Spleen (tissue), 11 donors: Measurements from ENCODE around the gene EMC9. TPM values are rescaled to one million over a fixed set of nuclear protein-coding genes. Genes with fewer than 3 reads are reported as not detected.

Source experiments
- DNase-seq: peaks from one replicate; pipeline ENCODE4 v3.0.0-alpha.2; 2020
- H3K27ac ChIP-seq, 8 donors: fragments of 200-600 bp; sonication (generic) in 7 of 8; 1 replicate in 4 of 8; 2 replicates in 4 of 8; pipeline versions ENCODE4 v1.5.0 to v1.8.0; 2016 to 2021; ENCODE audit warnings: inconsistent platforms in 4 of 8, mild to moderate bottlenecking in 4 of 8, moderate library complexity in 1 of 8
- H3K27me3 ChIP-seq, 7 donors: fragments of 200-600 bp; sonication (generic) in 6 of 7; replicated peaks in 1 of 7; 1 replicate in 4 of 7; 2 replicates in 3 of 7; pipeline versions ENCODE4 v1.5.0 to v1.8.0; 2016 to 2021; ENCODE audit warnings: inconsistent platforms in 3 of 7, mild to moderate bottlenecking in 1 of 7
- H3K36me3 ChIP-seq, 6 donors: fragments of 200-600 bp; sonication (generic) in 5 of 6; 1 replicate in 4 of 6; 2 replicates in 2 of 6; pipeline versions ENCODE4 v1.5.0 to v1.8.0; 2016 to 2021; ENCODE audit warnings: inconsistent platforms in 2 of 6
- H3K4me1 ChIP-seq, 6 donors: fragments of 200-600 bp; sonication (generic) in 5 of 6; 1 replicate in 3 of 6; 2 replicates in 3 of 6; pipeline versions ENCODE4 v1.5.0 to v1.8.0; 2016 to 2021; ENCODE audit warnings: inconsistent platforms in 3 of 6
- H3K4me3 ChIP-seq, 8 donors: fragments of 200-600 bp; sonication (generic) in 7 of 8; 1 replicate in 4 of 8; 2 replicates in 4 of 8; pipeline versions ENCODE4 v1.5.0 to v1.8.0; 2016 to 2021; ENCODE audit warnings: inconsistent platforms in 4 of 8, mild to moderate bottlenecking in 4 of 8, moderate library complexity in 2 of 8
- H3K9me3 ChIP-seq, 8 donors: fragments of 200-600 bp; sonication (generic) in 7 of 8; 1 replicate in 4 of 8; 2 replicates in 4 of 8; pipeline versions ENCODE4 v1.5.0 to v1.8.0; 2016 to 2021; ENCODE audit warnings: inconsistent platforms in 4 of 8
- POLR2A ChIP-seq, 3 donors: fragments of 450-650 bp; IDR thresholded peaks; one replicate each; pipeline ENCODE4 v1.5.1; 2017; ENCODE audit warnings: antibody characterized with exemption in 3 of 3, mild to moderate bottlenecking in 1 of 3
- POLR2AphosphoS5 ChIP-seq, 3 donors: sonication (generic); formaldehyde crosslinking; IDR thresholded peaks; one replicate each; pipeline ENCODE4 v1.5.1; 2017; ENCODE audit warnings: antibody characterized with exemption in 3 of 3
- WGBS, 5 donors: extraction: QIAGEN DNeasy Blood & Tissue Kit in 3 of 5; methylation state at CpG; one replicate each; pipeline versions ENCODE4 v1.1.5 to v1.1.7; 2013 to 2018; 5-methylcytosine and 5-hydroxymethylcytosine counted together
- intact Hi-C: fragments of 100-400 bp; cut with DNase I; formaldehyde crosslinking; loops from one replicate; pipeline ENCODE4 v1.15.0; 2023; ENCODE audit warnings: low total_unique reads
- polyA plus RNA-seq, 3 donors: library from polyadenylated mRNA; stranded (reverse); fragments of 200-250 nt; gene quantifications; one replicate each; pipeline ENCODE4 v1.2.1, GENCODE V29; 2013
- total RNA-seq, 7 donors: library from RNA; depleted of rRNA in 3 of 7; stranded (reverse); fragments of >200 nt in 3 of 7; fragmentation: NEBNext Ultra II Directional in 4 of 7; extraction: Animal tissue kit (Norgen Biotek cat#: 25700) in 4 of 7; gene quantifications; one replicate each; pipeline versions ENCODE4 v1.1.0 to v1.2.1, GENCODE V29; 2016 to 2021
- TF ChIP-seq, protein P1 (sequence below), 11 experiments: fragments of 200-600 bp in 7 of 11; fragments of 450-650 bp in 4 of 11; sonication (generic) in 4 of 11; IDR thresholded peaks in 8 of 11; conservative IDR thresholded peaks in 3 of 11; 1 replicate in 7 of 11; 2 replicates in 4 of 11; pipeline versions ENCODE4 v1.4.0 to v1.8.0; 2016 to 2021; ENCODE audit warnings: antibody characterized with exemption in 11 of 11, inconsistent platforms in 4 of 11, mild to moderate bottlenecking in 1 of 11
- donor health status: healthy with polysubstance abuse.
- donor health status: DM: no; HTN: no; CAD: no; lungs with moderate emphysema.
- donor health status: DM: no; HTN: no; CAD: no.
- donor health status: Bipolar disorder and iron deficiency.
- donor health status: healthy.
- donor health status: DM: no; HTN: no; CAD: no.
- donor health status: DM: yes; HTN: yes; CAD: no.

EMC9 gene
- total and polyA plus RNA-seq, 10 donors: 17.7 to 50.6 (median 22.3) TPM

DNA sequence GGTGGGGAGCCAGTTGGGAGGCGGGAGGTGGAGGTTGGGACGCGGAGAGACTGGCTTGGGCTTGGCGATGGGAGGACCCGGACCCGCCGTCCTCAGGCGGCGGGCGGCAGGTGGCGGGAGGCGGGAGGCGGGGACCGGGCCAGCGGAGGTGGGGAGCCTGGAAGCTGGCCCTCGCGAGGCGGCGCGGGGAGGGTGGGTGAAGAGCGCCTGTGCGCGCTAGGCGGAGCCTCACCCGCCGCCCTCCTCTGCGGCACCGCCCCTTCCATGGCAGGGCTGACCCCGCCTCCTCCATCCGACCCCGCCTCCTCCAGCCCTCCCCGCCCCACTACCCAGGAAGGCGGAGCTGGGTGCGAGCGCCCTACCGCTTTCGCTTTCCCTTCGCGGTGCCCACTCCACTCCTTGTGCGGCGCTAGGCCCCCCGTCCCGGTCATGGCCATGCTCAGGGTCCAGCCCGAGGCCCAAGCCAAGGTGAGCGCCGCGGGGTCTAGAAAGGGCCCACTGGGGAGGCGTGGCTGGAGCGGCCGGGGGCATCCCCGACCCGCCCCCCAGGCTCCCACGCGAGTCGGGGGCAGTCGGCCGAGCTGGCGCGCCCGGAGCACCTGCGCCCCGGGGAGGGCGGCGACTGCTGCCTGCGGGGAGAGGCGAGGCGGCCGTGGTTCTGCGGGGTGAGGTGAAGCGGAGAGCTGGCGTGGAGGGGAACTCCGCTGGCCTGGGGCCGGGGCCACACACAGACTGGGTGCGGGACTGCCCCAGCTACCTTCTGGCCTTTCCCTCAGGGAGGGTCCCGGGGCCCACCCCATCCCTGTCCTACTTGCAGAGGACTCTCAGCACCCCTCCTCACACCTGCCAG, 5.3 kb downstream of the EMC9 start, which contains the start of gene PSME1:
Gene PSME1 (plus strand): TSS at position 361 of the 850 bp plus-strand sequence. CDS start 69 bp downstream, at position 430.
- no peaks in the 10 kb centered on the region for H3K27me3 ChIP-seq
- peak within 1 kb of the TSS; percentile 92 to 99 (median 97) for H3K27ac ChIP-seq
- TF ChIP-seq POLR2A (IDR thresholded peaks at IDR 0.05) (peak in 1 of 3 donors; percentile 44), POLR2AphosphoS5 (IDR thresholded peaks at IDR 0.05) (peak; percentile 91 to 94 (median 94))
- TF ChIP-seq, protein P1, sequence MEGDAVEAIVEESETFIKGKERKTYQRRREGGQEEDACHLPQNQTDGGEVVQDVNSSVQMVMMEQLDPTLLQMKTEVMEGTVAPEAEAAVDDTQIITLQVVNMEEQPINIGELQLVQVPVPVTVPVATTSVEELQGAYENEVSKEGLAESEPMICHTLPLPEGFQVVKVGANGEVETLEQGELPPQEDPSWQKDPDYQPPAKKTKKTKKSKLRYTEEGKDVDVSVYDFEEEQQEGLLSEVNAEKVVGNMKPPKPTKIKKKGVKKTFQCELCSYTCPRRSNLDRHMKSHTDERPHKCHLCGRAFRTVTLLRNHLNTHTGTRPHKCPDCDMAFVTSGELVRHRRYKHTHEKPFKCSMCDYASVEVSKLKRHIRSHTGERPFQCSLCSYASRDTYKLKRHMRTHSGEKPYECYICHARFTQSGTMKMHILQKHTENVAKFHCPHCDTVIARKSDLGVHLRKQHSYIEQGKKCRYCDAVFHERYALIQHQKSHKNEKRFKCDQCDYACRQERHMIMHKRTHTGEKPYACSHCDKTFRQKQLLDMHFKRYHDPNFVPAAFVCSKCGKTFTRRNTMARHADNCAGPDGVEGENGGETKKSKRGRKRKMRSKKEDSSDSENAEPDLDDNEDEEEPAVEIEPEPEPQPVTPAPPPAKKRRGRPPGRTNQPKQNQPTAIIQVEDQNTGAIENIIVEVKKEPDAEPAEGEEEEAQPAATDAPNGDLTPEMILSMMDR (IDR thresholded peaks at IDR 0.05 in 8 of 11, conservative IDR thresholded peaks at IDR 0.05 in 3 of 11): peak in 6 of 11 experiments; percentile 15 to 63 (median 29)
- H3K9me3 ChIP-seq: no peaks in the 10 kb centered on the region
- peaks cover 40 to 87% (median 66%) of the 10 kb centered on the region in 6 donors for H3K4me1 ChIP-seq
- intact Hi-C loops: no loop called here
- peak; percentile 99 for DNase-seq
- WGBS, 5 donors: 0 to 1% (median 1%) methylated on average over 45 to 75 of the region's 75 CpGs
- peaks cover 3 to 36% (median 25%) of the 10 kb centered on the region in 6 donors for H3K36me3 ChIP-seq
- peak within 1 kb of the TSS; percentile 72 to 98 (median 92) for H3K4me3 ChIP-seq

- Histone ChIP-seq H3K27ac (peak overlapping the region; percentile 92 to 99 (median 97)), H3K9me3 (no peaks in the 10 kb centered on the region), H3K36me3 (peaks cover 3 to 36% (median 25%) of the 10 kb centered on the region in 6 donors), H3K4me3 (peak overlapping the region; percentile 72 to 98 (median 92)), H3K27me3 (no peaks in the 10 kb centered on the region), H3K4me1 (peaks cover 44 to 87% (median 68%) of the 10 kb centered on the region in 6 donors)
- DNase-seq: no peak
- intact Hi-C loops: no loop called here
- WGBS, 5 donors: 7 to 13% (median 12%) methylated on average over 9 of the region's 9 CpGs
- no peak for TF ChIP-seq POLR2A (IDR thresholded peaks at IDR 0.05)
- no peak for TF ChIP-seq POLR2AphosphoS5 (IDR thresholded peaks at IDR 0.05)
- TF ChIP-seq, protein P1 (IDR thresholded peaks at IDR 0.05 in 8 of 11, conservative IDR thresholded peaks at IDR 0.05 in 3 of 11): no peak
Observed at GRCh38 chr14:24135584-24135833, 5.9 kb downstream of the EMC9 start.

DNA sequence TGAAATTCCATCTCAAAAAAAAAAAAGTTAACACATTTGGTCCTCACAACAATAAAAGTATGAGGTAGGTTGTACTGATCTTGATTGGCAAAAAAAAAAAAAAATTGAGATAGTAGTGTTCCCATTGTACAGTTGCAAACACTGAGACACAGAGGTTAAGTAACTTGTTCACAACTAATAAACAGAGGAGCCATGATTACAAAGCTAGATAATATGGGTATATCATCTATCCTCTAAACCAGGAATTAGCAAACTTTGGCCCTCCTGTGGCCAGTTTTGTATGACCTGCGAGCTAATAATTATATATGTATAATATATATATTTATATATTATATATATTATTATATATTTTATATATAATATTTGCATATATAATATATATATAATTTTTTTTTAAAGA, 7.7 kb downstream of the EMC9 start:
- 85 to 95% (median 93%) methylated on average over 1 of the region's 1 CpG for WGBS, 5 donors
- Histone ChIP-seq H3K4me3 (no peak overlapping the region), H3K27ac (no peak overlapping the region), H3K36me3 (peaks cover 3 to 23% (median 16%) of the 10 kb centered on the region in 6 donors), H3K9me3 (no peaks in the 10 kb centered on the region), H3K27me3 (no peaks in the 10 kb centered on the region), H3K4me1 (peaks cover 32 to 79% (median 53%) of the 10 kb centered on the region in 6 donors)
- TF ChIP-seq, protein P1 (IDR thresholded peaks at IDR 0.05 in 8 of 11, conservative IDR thresholded peaks at IDR 0.05 in 3 of 11): no peak
- no peak for TF ChIP-seq POLR2AphosphoS5 (IDR thresholded peaks at IDR 0.05)
- TF ChIP-seq POLR2A (IDR thresholded peaks at IDR 0.05): no peak
- intact Hi-C loops: no loop called here
- no peak for DNase-seq

- no peak for DNase-seq
- Histone ChIP-seq H3K27me3 (no peaks in the 10 kb centered on the region), H3K4me3 (no peak overlapping the region), H3K36me3 (peaks cover 0 to 15% (median 8%) of the 10 kb centered on the region in 6 donors), H3K27ac (peak overlapping the region in 7 of 8 donors; percentile 72 to 92 (median 81)), H3K9me3 (no peaks in the 10 kb centered on the region), H3K4me1 (peaks cover 25 to 77% (median 50%) of the 10 kb centered on the region in 6 donors)
- TF ChIP-seq, protein P1 (IDR thresholded peaks at IDR 0.05 in 8 of 11, conservative IDR thresholded peaks at IDR 0.05 in 3 of 11): no peak
- no peak for TF ChIP-seq POLR2AphosphoS5 (IDR thresholded peaks at IDR 0.05)
- TF ChIP-seq POLR2A (IDR thresholded peaks at IDR 0.05): no peak
- intact Hi-C loops: no loop called here
- 96 to 100% (median 98%) methylated on average over 2 of the region's 2 CpGs for WGBS, 5 donors
Observed at GRCh38 chr14:24132976-24133375, 8.4 kb downstream of the EMC9 start.
